SJSA1 (cell line): ENCODE results near the gene MAGOH. TPM values are rescaled to one million over a fixed set of nuclear protein-coding genes. Genes with fewer than 3 reads are reported as not detected.
A peak's percentile ranks its signal among the peaks of the same experiment; 100 is the strongest.
"Not testable (repeated sequence)": the region's sequence is repeated elsewhere in the genome, so short reads cannot be mapped to it uniquely, and the experiment has no call there.

Source experiments
- DNase-seq, 2 experiments: peaks; one replicate each; pipeline ENCODE4 v3.0.0-alpha.2; 2015 to 2020; ENCODE audit warnings: low spot score in 2 of 2, low read depth in 1 of 2
- H3K27ac ChIP-seq: fragments of 250-450 bp; sonication (Bioruptor Pico); 2 replicates; pipeline ENCODE4 v1.5.1; 2020; ENCODE audit warnings: mild to moderate bottlenecking, moderate library complexity
- H3K27me3 ChIP-seq: fragments of 250-450 bp; sonication (Bioruptor Pico); replicated peaks from 2 replicates; pipeline ENCODE4 v1.5.1; 2020; ENCODE audit warnings: mild to moderate bottlenecking, moderate library complexity
- H3K36me3 ChIP-seq: fragments of 250-450 bp; sonication (Bioruptor Pico); 2 replicates; pipeline ENCODE4 v1.5.1; 2020; ENCODE audit warnings: mild to moderate bottlenecking
- H3K4me1 ChIP-seq: fragments of 250-450 bp; sonication (Bioruptor Pico); replicated peaks from 2 replicates; pipeline ENCODE4 v1.6.1; 2021; ENCODE audit warnings: mild to moderate bottlenecking
- H3K4me3 ChIP-seq: fragments of 250-450 bp; sonication (Bioruptor Pico); 2 replicates; pipeline ENCODE4 v1.5.1; 2020; ENCODE audit warnings: mild to moderate bottlenecking
- H3K9me3 ChIP-seq: fragments of 250-450 bp; sonication (Bioruptor Pico); replicated peaks from 2 replicates; pipeline ENCODE4 v1.5.1; 2020; ENCODE audit warnings: mild to moderate bottlenecking
- total RNA-seq: library from RNA; depleted of rRNA; stranded (reverse); fragments of >200 nt; shearing (Covaris generic); gene quantifications from 2 replicates; pipeline ENCODE4 v1.2.3, GENCODE V29; 2014

Gene MAGOH
- total RNA-seq, 1 experiment from 2014 or later: 76.7 TPM

DNA sequence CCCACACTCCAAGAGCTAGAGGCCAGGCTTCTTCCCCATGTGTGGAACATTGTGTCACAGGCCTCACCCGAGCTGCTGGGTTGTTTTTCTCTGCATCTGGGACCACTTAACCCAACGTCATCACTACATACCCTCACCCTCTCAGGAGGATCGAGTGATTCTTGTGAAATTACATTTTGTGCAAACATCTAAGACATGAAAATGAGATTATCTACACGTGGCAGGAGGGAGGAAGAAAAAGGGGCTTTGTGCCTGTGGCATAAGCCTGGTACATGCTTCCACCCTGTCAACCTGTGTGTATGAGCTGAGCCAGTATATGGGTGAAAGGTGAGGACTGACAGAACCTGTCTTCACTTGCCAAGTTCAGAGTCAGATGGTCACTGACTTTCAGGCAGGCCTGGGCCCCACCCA, 40.1 kb downstream of the MAGOH start:
- DNase-seq: no peak
- Histone ChIP-seq H3K27ac (no peak overlapping the region), H3K27me3 (no peaks in the 10 kb centered on the region; the same call in 1 of the 2 replicates), H3K4me1 (peaks cover 10% of the 10 kb centered on the region), H3K4me3 (no peak overlapping the region), H3K9me3 (no peaks in the 10 kb centered on the region; the same call in 1 of the 2 replicates), H3K36me3 (peaks cover 33% of the 10 kb centered on the region)

GRCh38 chr1:53197291-53198200, 40.8 kb downstream of the MAGOH start:
- peaks cover 10% of the 10 kb centered on the region for H3K4me1 ChIP-seq
- H3K27me3 ChIP-seq: no peaks in the 10 kb centered on the region
- no peaks in the 10 kb centered on the region; the same call in 1 of the 2 replicates for H3K9me3 ChIP-seq
- no peak for DNase-seq
- H3K27ac ChIP-seq: peak overlapping the region; percentile 96
- H3K4me3 ChIP-seq: peak overlapping the region; percentile 94
- peaks cover 26% of the 10 kb centered on the region for H3K36me3 ChIP-seq

DNA sequence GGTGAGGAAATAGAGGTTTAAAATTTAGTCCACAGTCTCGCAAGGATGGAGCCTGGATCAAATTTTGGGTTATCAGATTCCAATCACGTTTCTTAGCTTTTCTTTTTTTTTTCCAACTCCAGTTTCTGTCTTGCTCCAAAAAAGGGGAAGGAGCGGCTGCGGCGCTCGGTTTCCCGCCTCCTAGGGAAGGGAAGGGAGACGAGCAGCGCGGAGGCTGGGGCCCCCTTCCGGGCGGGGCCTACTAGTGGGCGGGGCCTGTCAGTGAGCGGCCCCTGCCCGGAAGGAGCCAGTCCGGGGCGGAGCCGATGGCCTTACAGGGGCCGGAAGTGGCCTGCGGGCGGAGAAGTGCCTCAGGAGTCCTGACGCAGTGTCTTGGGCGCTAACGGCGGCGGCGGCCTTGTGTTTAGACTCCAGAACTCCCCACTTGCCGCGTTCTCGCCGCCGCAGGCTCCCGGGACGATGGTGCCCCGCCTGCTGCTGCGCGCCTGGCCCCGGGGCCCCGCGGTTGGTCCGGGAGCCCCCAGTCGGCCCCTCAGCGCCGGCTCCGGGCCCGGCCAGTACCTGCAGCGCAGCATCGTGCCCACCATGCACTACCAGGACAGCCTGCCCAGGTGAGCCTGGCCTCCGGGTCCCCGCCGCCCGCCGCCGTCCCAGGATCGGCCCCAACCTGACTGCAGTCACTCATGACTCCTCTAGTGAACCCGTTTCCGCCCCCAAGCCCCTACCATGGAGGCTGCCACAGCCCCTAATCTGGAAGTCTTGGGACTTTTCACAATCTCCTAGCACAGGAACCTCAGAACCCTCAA, 41.6 kb downstream of the MAGOH start, which contains the start of gene CPT2:
Gene CPT2, plus strand, starts transcription at position 340 of the 806 bp plus-strand sequence. Its CDS starts 120 bp downstream, at position 460.
- Histone ChIP-seq H3K36me3 (peaks cover 17% of the 10 kb centered on the region), H3K27ac (peak within 1 kb of the TSS; percentile 96), H3K4me3 (peak within 1 kb of the TSS; percentile 94), H3K27me3 (no peaks in the 10 kb centered on the region), H3K4me1 (peaks cover 10% of the 10 kb centered on the region), H3K9me3 (no peaks in the 10 kb centered on the region; the same call in 1 of the 2 replicates)
- DNase-seq: peak; percentile 93 to 95

DNA sequence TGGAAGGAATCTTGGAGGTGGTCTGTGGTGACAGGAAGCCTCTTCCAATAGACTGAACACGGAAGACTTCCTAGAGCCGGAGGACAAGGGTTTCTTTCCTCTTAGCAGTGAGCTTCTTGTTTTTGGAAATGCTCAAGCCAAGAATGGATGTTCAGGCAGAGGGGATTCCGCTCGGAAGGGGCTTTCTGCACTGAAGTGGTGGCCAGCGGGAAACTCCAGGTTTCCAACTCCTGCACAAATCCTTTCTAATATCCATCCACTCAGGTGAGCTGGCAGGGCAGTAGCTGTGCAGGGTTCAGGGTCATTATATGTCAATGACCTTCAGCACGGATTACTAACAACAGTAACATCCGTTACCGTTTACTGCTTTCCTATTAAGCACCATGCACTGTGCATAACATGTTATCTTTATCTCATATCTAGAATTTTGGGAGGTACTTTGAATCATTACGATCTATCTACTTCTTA, 42.3 kb downstream of the MAGOH start:
- Histone ChIP-seq H3K27ac (peak overlapping the region; percentile 96), H3K9me3 (no peaks in the 10 kb centered on the region; the same call in 1 of the 2 replicates), H3K4me1 (peaks cover 10% of the 10 kb centered on the region), H3K27me3 (no peaks in the 10 kb centered on the region), H3K36me3 (peaks cover 11% of the 10 kb centered on the region), H3K4me3 (peak overlapping the region; percentile 94)
- no peak for DNase-seq

DNA sequence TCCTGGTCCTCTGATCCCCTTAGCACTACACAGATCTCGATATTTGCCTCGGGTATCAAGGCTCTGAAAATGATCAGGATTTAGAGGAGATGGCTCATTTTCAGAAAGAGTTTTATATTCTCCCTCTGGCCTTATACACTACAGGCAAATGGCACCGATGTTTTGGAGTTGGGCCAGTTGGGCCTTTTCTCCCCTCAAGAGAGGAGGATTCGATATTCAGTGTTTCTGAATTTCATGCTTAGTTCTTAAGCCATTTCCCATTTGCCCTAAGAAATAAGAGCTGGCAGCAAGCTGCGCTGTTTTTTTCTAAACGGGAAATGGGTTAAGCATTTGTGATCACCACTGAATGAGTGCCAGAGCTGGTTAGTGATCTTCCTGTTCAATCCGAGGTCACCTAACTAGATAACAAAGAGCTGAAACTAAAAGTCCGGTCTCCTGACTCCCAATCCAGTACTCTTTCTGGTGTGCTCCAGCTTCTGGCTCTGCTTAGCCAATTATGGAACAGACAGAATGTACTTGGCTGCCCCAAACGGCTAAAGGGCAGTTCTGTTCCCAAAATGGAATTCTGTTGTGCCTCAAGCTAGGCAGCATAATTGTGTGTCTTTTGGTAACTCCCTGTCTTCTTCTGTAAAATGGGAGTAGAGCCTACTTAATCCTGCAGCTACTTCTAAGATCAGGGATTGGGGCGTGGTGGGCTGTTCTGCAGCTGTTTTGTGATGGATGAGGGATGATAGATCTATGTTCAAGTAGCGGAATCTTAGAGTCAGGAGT, 42.9 kb downstream of the MAGOH start:
- Histone ChIP-seq H3K27me3 (no peaks in the 10 kb centered on the region), H3K4me3 (no peak overlapping the region), H3K36me3 (peaks cover 6% of the 10 kb centered on the region), H3K4me1 (peaks cover 10% of the 10 kb centered on the region), H3K27ac (no peak overlapping the region), H3K9me3 (no peaks in the 10 kb centered on the region; the same call in 1 of the 2 replicates)
- no peak for DNase-seq

- Histone ChIP-seq H3K4me3 (no peak overlapping the region), H3K4me1 (peaks cover 13% of the 10 kb centered on the region), H3K27me3 (no peaks in the 10 kb centered on the region), H3K27ac (no peak overlapping the region), H3K36me3 (no peaks in the 10 kb centered on the region), H3K9me3 (no peaks in the 10 kb centered on the region)
- DNase-seq: no peak
Measured at GRCh38 chr1:53190210-53190611, 48.1 kb downstream of the MAGOH start.

DNA sequence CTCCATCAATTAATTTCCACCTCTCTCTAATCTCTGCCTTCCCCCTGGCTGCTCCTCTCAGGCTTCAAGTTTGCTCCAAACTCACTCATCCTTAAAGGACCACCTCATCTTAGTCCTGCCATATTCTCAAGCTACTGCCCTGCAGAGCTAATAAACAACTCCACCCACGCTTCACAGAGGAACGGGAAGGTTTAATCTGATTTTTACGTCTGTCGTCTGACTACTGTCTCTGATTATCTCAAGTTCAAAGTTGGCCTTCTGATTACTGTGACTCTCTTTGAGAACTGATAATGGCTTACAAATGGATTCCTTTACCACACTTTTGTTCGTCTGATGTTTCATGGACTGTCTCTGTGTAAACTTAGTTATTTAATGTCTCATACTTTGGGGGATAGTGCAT, 49.3 kb downstream of the MAGOH start:
- Histone ChIP-seq H3K4me1 (peaks cover 14% of the 10 kb centered on the region), H3K9me3 (no peaks in the 10 kb centered on the region), H3K27ac (no peak overlapping the region), H3K36me3 (no peaks in the 10 kb centered on the region), H3K27me3 (no peaks in the 10 kb centered on the region), H3K4me3 (no peak overlapping the region)
- DNase-seq: no peak

DNA sequence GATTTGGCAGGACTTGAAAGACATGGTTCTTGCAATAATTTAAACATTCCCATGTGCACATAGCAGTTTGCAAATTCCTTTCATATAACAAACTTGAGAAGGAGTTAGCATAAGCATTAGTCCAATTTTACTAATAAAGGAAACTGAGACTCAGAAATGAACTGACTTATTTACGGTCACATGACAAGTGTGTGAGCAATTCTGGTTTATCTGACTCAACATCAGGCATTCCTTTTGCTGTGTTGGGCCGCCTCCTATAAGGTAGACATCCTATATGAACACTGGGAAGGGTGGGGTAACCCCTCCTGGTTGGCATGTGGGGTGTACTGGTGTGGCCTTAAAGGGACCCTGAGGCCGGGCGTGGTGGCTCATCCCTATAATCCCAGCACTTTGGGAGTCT, 50.2 kb downstream of the MAGOH start:
- H3K9me3 ChIP-seq: no peaks in the 10 kb centered on the region
- DNase-seq: no peak
- no peak overlapping the region for H3K4me3 ChIP-seq
- no peaks in the 10 kb centered on the region for H3K27me3 ChIP-seq
- no peaks in the 10 kb centered on the region for H3K36me3 ChIP-seq
- H3K4me1 ChIP-seq: peaks cover 14% of the 10 kb centered on the region
- no peak overlapping the region for H3K27ac ChIP-seq

DNA sequence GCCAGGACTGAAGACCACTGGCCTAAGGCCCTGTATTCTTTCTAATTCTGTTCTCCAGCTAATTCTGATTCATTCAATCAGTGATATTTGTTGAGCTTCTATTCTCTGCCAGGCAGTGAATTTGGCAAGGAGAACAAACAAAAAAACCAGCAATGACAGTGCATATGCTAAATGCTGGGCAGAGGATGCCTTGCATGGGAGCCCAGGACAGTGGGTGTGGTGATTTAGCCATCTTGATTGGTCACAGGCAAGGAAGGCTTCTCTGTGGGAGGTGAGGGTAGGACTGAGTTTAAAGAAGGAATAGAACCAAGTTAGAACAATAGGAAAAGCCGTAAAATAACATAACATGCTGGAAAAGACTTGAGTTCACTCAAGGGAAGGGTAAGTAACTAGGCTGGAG, 50.9 kb downstream of the MAGOH start:
- H3K27me3 ChIP-seq: no peaks in the 10 kb centered on the region
- no peaks in the 10 kb centered on the region for H3K36me3 ChIP-seq
- H3K27ac ChIP-seq: no peak overlapping the region
- H3K4me3 ChIP-seq: no peak overlapping the region
- no peak for DNase-seq
- H3K9me3 ChIP-seq: no peaks in the 10 kb centered on the region
- H3K4me1 ChIP-seq: peaks cover 15% of the 10 kb centered on the region

DNA sequence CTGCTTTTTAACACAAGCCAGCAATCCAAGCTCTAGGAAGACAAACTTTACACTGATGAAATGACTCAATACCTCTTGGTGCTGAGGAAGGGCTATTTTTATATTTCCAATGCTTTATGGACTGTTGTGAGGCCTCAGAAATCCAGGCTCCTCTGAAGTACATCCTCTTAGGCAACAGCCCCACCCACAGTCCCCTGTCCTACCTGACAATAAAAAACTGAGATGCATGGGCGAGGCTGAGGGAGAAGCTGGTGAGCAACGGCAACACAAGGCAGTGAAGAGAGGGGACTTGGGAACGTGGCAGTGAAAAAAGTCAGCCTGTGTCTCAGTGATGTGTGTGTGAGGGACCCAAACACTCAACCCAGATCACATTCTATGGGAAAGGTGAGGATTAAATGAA, 51.8 kb downstream of the MAGOH start:
- no peaks in the 10 kb centered on the region for H3K36me3 ChIP-seq
- no peaks in the 10 kb centered on the region for H3K9me3 ChIP-seq
- H3K4me1 ChIP-seq: peaks cover 23% of the 10 kb centered on the region
- H3K27ac ChIP-seq: no peak overlapping the region
- H3K27me3 ChIP-seq: no peaks in the 10 kb centered on the region
- DNase-seq: no peak
- H3K4me3 ChIP-seq: no peak overlapping the region

DNA sequence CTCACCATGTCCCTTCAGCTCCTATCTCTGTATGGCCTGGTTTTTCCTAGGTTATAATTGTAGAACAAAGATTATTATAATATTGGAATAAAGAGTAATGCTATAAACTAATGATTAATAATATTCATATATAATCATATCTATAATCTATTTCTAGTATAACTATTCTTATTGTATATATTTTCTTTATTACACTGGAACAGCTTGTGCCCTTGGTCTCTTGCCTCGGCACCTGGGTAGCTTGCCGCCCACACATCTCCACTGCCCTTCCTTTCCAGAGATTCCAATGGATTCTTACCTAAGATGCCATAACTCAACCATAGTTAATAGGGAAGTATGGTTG, 52.4 kb downstream of the MAGOH start:
- not testable (repeated sequence) for DNase-seq, H3K9me3 ChIP-seq, H3K27me3 ChIP-seq, H3K27ac ChIP-seq, H3K4me3 ChIP-seq, H3K36me3 ChIP-seq
- peaks cover 23% of the 10 kb centered on the region for H3K4me1 ChIP-seq

- H3K27ac ChIP-seq: no peak overlapping the region
- H3K27me3 ChIP-seq: no peaks in the 10 kb centered on the region
- H3K4me1 ChIP-seq: peaks cover 33% of the 10 kb centered on the region
- H3K36me3 ChIP-seq: no peaks in the 10 kb centered on the region
- no peak overlapping the region for H3K4me3 ChIP-seq
- no peak for DNase-seq
- H3K9me3 ChIP-seq: no peaks in the 10 kb centered on the region
Measured at GRCh38 chr1:53183095-53183990, 55.0 kb downstream of the MAGOH start.
